ENCODE measurements around the gene CPNE8.

- TF ChIP-seq EZH2 (IDR thresholded peaks at IDR 0.05; ENCODE audit: insufficient read depth, poor library complexity, severe bottlenecking): no peak
- no peak for TF ChIP-seq EZH2phosphoT487 (IDR thresholded peaks at IDR 0.05; ENCODE audit: insufficient read depth, low read depth)
Observed at GRCh38 chr12:38664661-38665269, 240.6 kb downstream of the CPNE8 start.

Measured in GM23248 (cell line).